ENCODE results near the gene ADGRL3.
"Not testable (repeated sequence)": the region's sequence is repeated elsewhere in the genome, so short reads cannot be mapped to it uniquely, and the experiment has no call there.

Gene ADGRL3

DNA sequence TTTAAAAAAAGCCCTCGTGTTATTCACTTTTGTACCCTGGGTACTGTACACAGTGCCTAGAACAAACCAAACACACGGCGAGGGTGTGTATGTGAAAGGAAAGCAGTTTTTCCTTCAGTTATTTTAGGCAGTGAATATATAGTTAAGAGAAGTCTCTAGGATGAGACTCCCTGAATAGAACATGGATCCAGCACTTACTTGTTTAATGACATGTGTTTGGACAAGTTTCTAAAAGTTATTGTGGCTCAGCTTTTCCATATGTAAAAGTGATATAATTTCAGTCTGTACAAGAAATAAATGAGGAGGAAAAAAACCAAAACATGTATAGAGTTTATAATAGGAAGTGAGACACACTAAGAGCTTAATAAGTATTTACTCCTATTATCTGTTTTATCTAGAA lies 273.2 kb downstream of the ADGRL3 start:
- Histone ChIP-seq H3K27ac (ENCODE audit: low read depth, low read length) (no peak overlapping the region), H3K36me3 (ENCODE audit: insufficient read depth, low read length) (no peaks in the 10 kb centered on the region), H3K27me3 (ENCODE audit: insufficient read depth, low read length) (no peaks in the 10 kb centered on the region), H2AFZ (ENCODE audit: low read length, unreplicated experiment) (no peak overlapping the region), H3K4me1 (ENCODE audit: control insufficient read depth, insufficient read depth, low read length, unreplicated experiment) (no peaks in the 10 kb centered on the region), H3K4me3 (ENCODE audit: low read depth, low read length) (no peak overlapping the region), H3K79me2 (ENCODE audit: control insufficient read depth, insufficient read depth, low read length, unreplicated experiment) (no peaks in the 10 kb centered on the region)

DNA sequence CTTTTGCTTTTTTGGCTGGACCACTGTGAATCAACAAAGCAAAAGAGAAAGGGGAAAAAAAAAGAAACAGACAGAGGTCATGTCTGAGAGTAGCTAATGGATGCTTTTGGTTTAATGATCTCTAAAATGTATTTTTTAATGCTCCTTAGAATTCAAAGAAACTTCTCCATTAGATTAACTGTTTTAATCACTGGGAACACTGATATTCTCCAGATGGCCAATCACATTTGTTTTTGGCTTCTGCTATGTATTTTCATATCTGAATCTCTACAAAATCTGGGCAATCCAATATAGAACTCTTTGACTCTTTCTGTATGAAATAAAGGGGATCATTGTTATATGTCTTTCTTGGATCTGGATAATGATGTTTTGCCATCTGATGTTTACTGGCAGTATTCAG lies 278.2 kb downstream of the ADGRL3 start:
- H3K27ac ChIP-seq (ENCODE audit: low read depth, low read length) = no peak overlapping the region

GRCh38 chr4:61485056-61485455 lies 284.9 kb downstream of the ADGRL3 start:
- Histone ChIP-seq H3K4me3 (ENCODE audit: low read depth, low read length) (no peak overlapping the region), H3K36me3 (ENCODE audit: insufficient read depth, low read length) (no peaks in the 10 kb centered on the region), H3K4me1 (ENCODE audit: control insufficient read depth, insufficient read depth, low read length, unreplicated experiment) (no peaks in the 10 kb centered on the region), H3K27ac (ENCODE audit: low read depth, low read length) (no peak overlapping the region), H2AFZ (ENCODE audit: low read length, unreplicated experiment) (no peak overlapping the region), H3K79me2 (ENCODE audit: control insufficient read depth, insufficient read depth, low read length, unreplicated experiment) (no peaks in the 10 kb centered on the region), H3K27me3 (ENCODE audit: insufficient read depth, low read length) (no peaks in the 10 kb centered on the region)

More for the DNA sequence above, 278.2 kb downstream of the ADGRL3 start:
- Histone ChIP-seq H3K79me2 (ENCODE audit: control insufficient read depth, insufficient read depth, low read length, unreplicated experiment) (no peaks in the 10 kb centered on the region), H3K4me3 (ENCODE audit: low read depth, low read length) (no peak overlapping the region), H3K4me1 (ENCODE audit: control insufficient read depth, insufficient read depth, low read length, unreplicated experiment) (no peaks in the 10 kb centered on the region), H3K36me3 (ENCODE audit: insufficient read depth, low read length) (no peaks in the 10 kb centered on the region), H3K27me3 (ENCODE audit: insufficient read depth, low read length) (no peaks in the 10 kb centered on the region), H2AFZ (ENCODE audit: low read length, unreplicated experiment) (no peak overlapping the region)

- H3K4me3 ChIP-seq (ENCODE audit: low read depth, low read length) = no peak overlapping the region
- no peaks in the 10 kb centered on the region for H3K27me3 ChIP-seq (ENCODE audit: insufficient read depth, low read length)
- H3K27ac ChIP-seq (ENCODE audit: low read depth, low read length) = no peak overlapping the region
- H3K4me1 ChIP-seq (ENCODE audit: control insufficient read depth, insufficient read depth, low read length, unreplicated experiment) = no peaks in the 10 kb centered on the region
- H3K79me2 ChIP-seq (ENCODE audit: control insufficient read depth, insufficient read depth, low read length, unreplicated experiment) = no peaks in the 10 kb centered on the region
- H2AFZ ChIP-seq (ENCODE audit: low read length, unreplicated experiment) = no peak overlapping the region
- no peaks in the 10 kb centered on the region for H3K36me3 ChIP-seq (ENCODE audit: insufficient read depth, low read length)
Measured at GRCh38 chr4:61489927-61490326, 289.8 kb downstream of the ADGRL3 start.

DNA sequence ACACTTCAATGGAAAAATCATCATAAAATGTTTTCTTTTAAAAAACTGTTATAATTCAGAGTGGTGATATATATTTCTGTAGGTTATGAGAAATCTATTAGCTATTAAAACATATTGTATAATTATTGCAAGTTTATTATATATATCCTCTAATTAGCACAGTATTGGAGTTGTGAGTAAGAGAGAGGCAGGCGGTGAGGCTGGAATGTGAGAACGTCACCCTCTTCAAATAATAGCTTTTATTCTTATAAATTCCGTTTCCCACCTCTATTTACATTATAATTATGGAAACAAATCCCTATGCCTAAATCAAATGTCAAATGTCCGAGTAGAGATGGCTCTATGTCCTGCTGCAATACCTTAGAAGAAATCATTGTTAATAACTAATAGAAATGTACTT lies 292.9 kb downstream of the ADGRL3 start:
- Histone ChIP-seq H2AFZ (ENCODE audit: low read length, unreplicated experiment) (no peak overlapping the region), H3K4me3 (ENCODE audit: low read depth, low read length) (no peak overlapping the region), H3K27me3 (ENCODE audit: insufficient read depth, low read length) (no peaks in the 10 kb centered on the region), H3K36me3 (ENCODE audit: insufficient read depth, low read length) (no peaks in the 10 kb centered on the region), H3K4me1 (ENCODE audit: control insufficient read depth, insufficient read depth, low read length, unreplicated experiment) (no peaks in the 10 kb centered on the region), H3K79me2 (ENCODE audit: control insufficient read depth, insufficient read depth, low read length, unreplicated experiment) (no peaks in the 10 kb centered on the region), H3K27ac (ENCODE audit: low read depth, low read length) (no peak overlapping the region)

GRCh38 chr4:61493470-61493869 lies 293.3 kb downstream of the ADGRL3 start:
- Histone ChIP-seq H3K4me3 (ENCODE audit: low read depth, low read length) (no peak overlapping the region), H3K36me3 (ENCODE audit: insufficient read depth, low read length) (no peaks in the 10 kb centered on the region), H2AFZ (ENCODE audit: low read length, unreplicated experiment) (no peak overlapping the region), H3K27me3 (ENCODE audit: insufficient read depth, low read length) (no peaks in the 10 kb centered on the region), H3K27ac (ENCODE audit: low read depth, low read length) (no peak overlapping the region), H3K4me1 (ENCODE audit: control insufficient read depth, insufficient read depth, low read length, unreplicated experiment) (no peaks in the 10 kb centered on the region), H3K79me2 (ENCODE audit: control insufficient read depth, insufficient read depth, low read length, unreplicated experiment) (no peaks in the 10 kb centered on the region)

DNA sequence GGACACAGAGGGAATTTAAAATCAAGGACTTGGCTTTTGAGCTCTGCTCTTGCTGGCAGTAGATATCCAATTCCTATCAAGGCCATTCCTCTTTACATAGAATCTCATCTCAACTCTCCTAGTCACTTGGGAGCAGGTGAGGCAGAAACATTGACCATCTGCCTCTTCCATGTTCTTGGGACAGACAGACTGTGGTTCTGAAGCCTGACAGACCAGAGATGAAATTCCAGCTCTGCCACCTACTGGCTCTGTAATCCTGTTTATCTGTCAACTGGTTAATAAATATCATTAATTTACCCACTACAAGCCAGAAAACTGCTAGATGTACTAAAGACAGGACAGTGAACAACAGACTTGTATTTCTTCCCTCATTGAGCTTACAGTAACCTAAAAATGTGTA lies 300.8 kb downstream of the ADGRL3 start:
- Histone ChIP-seq H3K27me3 (ENCODE audit: insufficient read depth, low read length) (no peaks in the 10 kb centered on the region), H3K79me2 (ENCODE audit: control insufficient read depth, insufficient read depth, low read length, unreplicated experiment) (no peaks in the 10 kb centered on the region), H3K36me3 (ENCODE audit: insufficient read depth, low read length) (no peaks in the 10 kb centered on the region), H3K4me3 (ENCODE audit: low read depth, low read length) (no peak overlapping the region), H3K4me1 (ENCODE audit: control insufficient read depth, insufficient read depth, low read length, unreplicated experiment) (no peaks in the 10 kb centered on the region), H3K27ac (ENCODE audit: low read depth, low read length) (no peak overlapping the region), H2AFZ (ENCODE audit: low read length, unreplicated experiment) (peak overlapping the region; percentile 13)

DNA sequence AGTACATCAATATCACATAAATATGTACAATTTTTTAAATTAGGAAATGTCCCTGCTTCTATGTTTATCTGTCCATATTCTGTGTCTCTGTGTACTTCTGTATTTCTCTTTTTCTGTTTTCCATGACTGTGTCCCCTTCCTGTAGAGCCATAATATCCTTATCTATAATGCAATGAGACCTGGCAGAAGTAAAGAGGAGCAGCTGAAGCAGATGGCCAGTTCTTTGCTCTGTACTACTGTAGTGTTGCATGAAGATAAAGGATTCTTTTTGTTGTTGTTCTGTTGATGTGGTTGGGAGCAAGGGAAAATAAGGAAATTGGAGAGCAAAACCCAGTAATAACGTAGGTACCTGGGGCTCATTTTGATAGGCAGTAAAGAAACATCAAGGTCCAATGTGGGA lies 301.7 kb downstream of the ADGRL3 start:
- Histone ChIP-seq H3K27ac (ENCODE audit: low read depth, low read length) (no peak overlapping the region), H2AFZ (ENCODE audit: low read length, unreplicated experiment) (no peak overlapping the region), H3K27me3 (ENCODE audit: insufficient read depth, low read length) (no peaks in the 10 kb centered on the region), H3K36me3 (ENCODE audit: insufficient read depth, low read length) (no peaks in the 10 kb centered on the region), H3K79me2 (ENCODE audit: control insufficient read depth, insufficient read depth, low read length, unreplicated experiment) (no peaks in the 10 kb centered on the region), H3K4me1 (ENCODE audit: control insufficient read depth, insufficient read depth, low read length, unreplicated experiment) (no peaks in the 10 kb centered on the region), H3K4me3 (ENCODE audit: low read depth, low read length) (no peak overlapping the region)

- H3K27ac ChIP-seq (ENCODE audit: low read depth, low read length) = no peak overlapping the region
- no peaks in the 10 kb centered on the region for H3K36me3 ChIP-seq (ENCODE audit: insufficient read depth, low read length)
- H3K79me2 ChIP-seq (ENCODE audit: control insufficient read depth, insufficient read depth, low read length, unreplicated experiment) = no peaks in the 10 kb centered on the region
- no peaks in the 10 kb centered on the region for H3K27me3 ChIP-seq (ENCODE audit: insufficient read depth, low read length)
- H2AFZ ChIP-seq (ENCODE audit: low read length, unreplicated experiment) = no peak overlapping the region
- no peak overlapping the region for H3K4me3 ChIP-seq (ENCODE audit: low read depth, low read length)
- H3K4me1 ChIP-seq (ENCODE audit: control insufficient read depth, insufficient read depth, low read length, unreplicated experiment) = no peaks in the 10 kb centered on the region
Measured at GRCh38 chr4:61505773-61506685, 305.9 kb downstream of the ADGRL3 start.

GRCh38 chr4:61507091-61507490 lies 307.0 kb downstream of the ADGRL3 start:
- Histone ChIP-seq H3K4me1 (ENCODE audit: control insufficient read depth, insufficient read depth, low read length, unreplicated experiment) (peaks cover 4% of the 10 kb centered on the region), H3K27me3 (ENCODE audit: insufficient read depth, low read length) (no peaks in the 10 kb centered on the region), H3K27ac (ENCODE audit: low read depth, low read length) (no peak overlapping the region), H3K4me3 (ENCODE audit: low read depth, low read length) (no peak overlapping the region), H2AFZ (ENCODE audit: low read length, unreplicated experiment) (no peak overlapping the region), H3K36me3 (ENCODE audit: insufficient read depth, low read length) (no peaks in the 10 kb centered on the region), H3K79me2 (ENCODE audit: control insufficient read depth, insufficient read depth, low read length, unreplicated experiment) (no peaks in the 10 kb centered on the region)

GRCh38 chr4:61509721-61510241 lies 309.7 kb downstream of the ADGRL3 start:
- not testable (repeated sequence) for H3K27ac ChIP-seq (ENCODE audit: low read depth, low read length); H3K79me2 ChIP-seq (ENCODE audit: control insufficient read depth, insufficient read depth, low read length, unreplicated experiment); H2AFZ ChIP-seq (ENCODE audit: low read length, unreplicated experiment); H3K4me3 ChIP-seq (ENCODE audit: low read depth, low read length); H3K36me3 ChIP-seq (ENCODE audit: insufficient read depth, low read length); H3K27me3 ChIP-seq (ENCODE audit: insufficient read depth, low read length); H3K4me1 ChIP-seq (ENCODE audit: control insufficient read depth, insufficient read depth, low read length, unreplicated experiment)

All from ACC112 (cell line).